GM12878 (cell line): Measurements from ENCODE around the gene BRF1. TPM values are rescaled to one million over a fixed set of nuclear protein-coding genes. Genes with fewer than 3 reads are reported as not detected.

Experiments used
- ATAC-seq: fragments of 200-7000 bp; cut with Tn5 transposase; 3 replicates; pipeline ENCODE4 v1.9.1; 2020; ENCODE audit warnings: mild to moderate bottlenecking, moderate library complexity
- BruUV-seq: library from RNA; stranded (reverse); fragments of 400-500 nt; replicated peaks from 2 replicates; lab custom pipeline; 2021; lab: Mats Ljungman, UMichigan
- CTCF ChIA-PET: fragments of 300-600 bp; sonication (Branson Sonifier 250); formaldehyde crosslinking; extraction: SDS; loops from one replicate; lab custom pipeline; 2021; ENCODE audit warnings: inconsistent platforms; lab: Yijun Ruan, JAX
- POLR2A ChIA-PET: fragments of 350-600 bp; formaldehyde crosslinking; extraction: SDS; loops from one replicate; lab custom pipeline; 2021; ENCODE audit warnings: inconsistent platforms; lab: Charles Lee
- RAD21 ChIA-PET: fragments of 300-600 bp; sonication (Branson Sonifier 250); formaldehyde crosslinking; loops from one replicate; lab custom pipeline; 2023; ENCODE audit warnings: antibody characterized with exemption; ENCODE audit not compliant: unreplicated experiment; lab: Charles Lee
- SMC1A ChIA-PET: fragments of 300-600 bp; sonication (Branson Sonifier 250); formaldehyde crosslinking; loops from one replicate; lab custom pipeline; 2023; ENCODE audit not compliant: unreplicated experiment, uncharacterized antibody; lab: Charles Lee
- DNase-seq: peaks from one replicate; pipeline ENCODE4 v3.0.0-alpha.2; 2011; ENCODE audit warnings: low read depth, low spot score
- FAIRE-seq: peaks from 3 replicates; lab custom pipeline; 2011; peaks lifted over from hg19 to GRCh38; lab: Jason Lieb, UNC
- H2AFZ ChIP-seq: 2 replicates; pipeline ENCODE4 v1.6.0; 2011; ENCODE audit warnings: low read depth, low read length, control low read depth; ENCODE audit not compliant: control insufficient read depth
- H3K27ac ChIP-seq: 2 replicates; pipeline ENCODE4 v1.5.1; 2011; ENCODE audit warnings: control low read depth; ENCODE audit not compliant: control insufficient read depth, insufficient read depth
- H3K27me3 ChIP-seq, 2 experiments: replicated peaks in 1 of 2; 2 replicates each; pipeline versions ENCODE4 v1.6.0 to v1.6.1; 2011; ENCODE audit warnings: low read length in 1 of 2; ENCODE audit not compliant: control insufficient read depth in 2 of 2, insufficient read depth in 2 of 2
- H3K36me3 ChIP-seq, 2 experiments: 2 replicates each; pipeline ENCODE4 v1.5.1; 2011; ENCODE audit warnings: low read length in 1 of 2; ENCODE audit not compliant: control insufficient read depth in 2 of 2, insufficient read depth in 2 of 2
- H3K4me1 ChIP-seq: 2 replicates; pipeline ENCODE4 v1.6.1; 2011; ENCODE audit warnings: mild to moderate bottlenecking, low read length, moderate library complexity, mixed read lengths; ENCODE audit not compliant: control insufficient read depth, insufficient read depth
- H3K4me2 ChIP-seq: 2 replicates; pipeline ENCODE4 v1.6.0; 2011; ENCODE audit warnings: control low read depth; ENCODE audit not compliant: control insufficient read depth, insufficient read depth
- H3K4me3 ChIP-seq: fragments of 200-600 bp; sonication (generic); 2 replicates; pipeline ENCODE4 v1.5.1; 2016
- H3K79me2 ChIP-seq: 2 replicates; pipeline ENCODE4 v1.6.0; 2011; ENCODE audit warnings: low read length; ENCODE audit not compliant: control insufficient read depth, insufficient read depth
- H3K9ac ChIP-seq: 2 replicates; pipeline ENCODE4 v1.8.0; 2011; ENCODE audit warnings: low read length, control low read depth, mixed read lengths; ENCODE audit not compliant: control insufficient read depth, insufficient read depth
- H3K9me3 ChIP-seq: replicated peaks from 3 replicates; pipeline ENCODE4 v1.5.1; 2011; ENCODE audit warnings: mild to moderate bottlenecking, low read length; ENCODE audit not compliant: control insufficient read depth, insufficient read depth
- H4K20me1 ChIP-seq: 2 replicates; pipeline ENCODE4 v1.6.0; 2011; ENCODE audit not compliant: control insufficient read depth, insufficient read depth
- BCL11A ChIP-seq: IDR thresholded peaks from 2 replicates; pipeline ENCODE4 v1.6.1; 2011; ENCODE audit warnings: low read depth, low read length
- CHD1 ChIP-seq: IDR thresholded peaks from 2 replicates; pipeline ENCODE4 v1.6.1; 2012; ENCODE audit warnings: low read depth, low read length, improper control_type of control experiment
- CHD4 ChIP-seq: fragments of 200-600 bp; sonication (generic); IDR thresholded peaks from 2 replicates; pipeline ENCODE4 v1.6.1; 2016; ENCODE audit warnings: mild to moderate bottlenecking
- SRF ChIP-seq, 2 experiments: IDR thresholded peaks; 2 replicates each; pipeline ENCODE4 v1.6.1; 2011; ENCODE audit warnings: low read depth in 2 of 2, low read length in 2 of 2, mild to moderate bottlenecking in 1 of 2, moderate library complexity in 1 of 2
- SUZ12 ChIP-seq: fragments of 200-600 bp; sonication (generic); IDR thresholded peaks from one replicate; pipeline ENCODE4 v1.6.1; 2018; ENCODE audit warnings: antibody characterized with exemption, mild to moderate bottlenecking; ENCODE audit not compliant: unreplicated experiment
- WGBS: methylation state at CpG from one replicate; pipeline ENCODE4 v1.1.6; 2016; ENCODE audit warnings: low lambda C conversion rate; ENCODE audit not compliant: insufficient replicate concordance, insufficient coverage; ENCODE audit errors: missing lambda C conversion rate; 5-methylcytosine and 5-hydroxymethylcytosine counted together
- in situ Hi-C: fragments of 300-500 bp; cut with MboI; formaldehyde crosslinking; loops from 9 replicates; pipeline ENCODE4 v1.14.3; 2018; ENCODE audit warnings: mixed read lengths
- intact Hi-C: fragments of 100-400 bp; cut with micrococcal nuclease; formaldehyde crosslinking; loops from one replicate; pipeline ENCODE4 v1.14.2; 2022; ENCODE audit not compliant: unreplicated experiment
- polyA plus RNA-seq, 11 experiments: library from polyadenylated mRNA; depleted of rRNA in 4 of 11; unstranded in 6 of 11; stranded (reverse) in 5 of 11; fragments of >200 nt; fragmentation: Nextera tagmentation in 4 of 11; fragmentation: Illumina TruSeq in 1 of 11; extraction: Ambion mirVana in 4 of 11; extraction: Trizol in 1 of 11; gene quantifications; 1 replicate in 1 of 11; 2 replicates in 10 of 11; pipeline versions ENCODE4 v1.2.1 to v1.2.3, GENCODE V29; 2011 to 2016; ENCODE audit warnings: inconsistent platforms in 2 of 11, missing spikeins in 2 of 11, low read depth in 1 of 11
- total RNA-seq, 4 experiments: library from RNA; depleted of rRNA in 3 of 4; stranded (reverse); fragments of >200 nt in 3 of 4; fragmentation: Illumina TruSeq in 1 of 4; extraction: Trizol in 1 of 4; gene quantifications; 2 replicates each; pipeline versions ENCODE4 v1.2.1 to v1.2.3, GENCODE V29; 2013 to 2021
- TF ChIP-seq, protein P1 (sequence below), 3 experiments: IDR thresholded peaks in 2 of 3; conservative IDR thresholded peaks in 1 of 3; 2 replicates each; pipeline ENCODE4 v1.5.1; 2011; ENCODE audit warnings: low read depth in 3 of 3, low read length in 3 of 3, mild to moderate bottlenecking in 3 of 3, control low read depth in 2 of 3, moderate library complexity in 2 of 3, inconsistent platforms in 1 of 3, mixed read lengths in 1 of 3; ENCODE audit not compliant: control insufficient read depth in 2 of 3, insufficient read depth in 1 of 3; ENCODE audit errors: extremely low read depth in 1 of 3

BRF1 gene
- total and polyA plus RNA-seq, 10 of the 15 experiments (the other 5 are each of a cell fraction or from before 2014, with no cell fraction given) = 0.21 to 33.5 (median 10.7) TPM

DNA sequence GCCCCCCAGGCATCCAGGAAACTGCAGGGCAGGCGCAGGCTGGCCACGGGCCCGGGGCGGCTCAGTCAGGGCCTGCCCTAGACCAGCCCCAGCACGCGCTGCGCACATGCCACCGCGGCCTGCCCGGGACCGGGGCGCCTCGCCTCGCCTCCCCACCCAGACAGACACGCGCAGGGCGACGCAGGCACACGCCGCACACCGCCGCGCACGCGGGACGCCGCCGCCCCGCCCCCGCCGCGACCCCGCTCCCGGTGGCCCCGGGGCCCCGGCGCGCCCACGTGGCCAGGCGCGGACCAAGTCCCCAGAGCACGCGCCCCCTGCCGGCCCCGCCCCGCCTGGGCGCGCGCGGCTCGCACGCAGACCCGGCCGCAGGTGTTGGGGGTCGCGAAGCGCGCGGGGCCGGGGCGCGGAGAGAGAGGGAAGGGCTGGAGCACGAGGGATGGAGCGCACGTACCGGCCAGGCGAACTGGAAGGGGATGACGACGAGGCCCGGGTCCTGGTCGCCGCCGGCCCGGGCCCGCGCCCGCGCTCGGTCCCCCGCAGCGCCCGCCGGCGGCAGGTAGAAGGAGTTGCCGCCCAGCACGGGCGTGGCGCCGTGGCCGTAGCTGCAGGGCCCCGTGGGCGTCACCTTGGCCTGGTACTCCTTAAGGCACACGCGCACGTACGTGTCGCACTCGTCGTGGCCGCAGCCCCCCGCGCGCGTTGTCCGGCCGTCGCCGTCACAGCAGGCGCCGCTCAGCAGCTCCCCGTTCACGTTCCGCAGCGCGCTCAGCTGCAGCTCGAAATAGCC lies 133.3 kb downstream of the BRF1 start:
- Histone ChIP-seq H3K36me3 (no peaks in the 10 kb centered on the region), H4K20me1 (0 out of 2 replicates have a peak, but pooled peaks cover 1% of the 10 kb centered on the region), H3K27ac (no peak overlapping the region), H2AFZ (no peak overlapping the region; the same call in 1 of the 2 replicates), H3K4me3 (no peak overlapping the region), H3K4me1 (no peaks in the 10 kb centered on the region), H3K4me2 (peak overlapping the region; percentile 64; the same call in 1 of the 2 replicates), H3K79me2 (no peaks in the 10 kb centered on the region), H3K9ac (no peak overlapping the region), H3K27me3 (peaks cover 2 to 3% of the 10 kb centered on the region in 2 experiments; a peak in 2 of 4 replicates), H3K9me3 (no peaks in the 10 kb centered on the region)
- POLR2A ChIA-PET = no interaction called here
- WGBS = 17% methylated on average over 37 of the region's 116 CpGs
- no TSS peak for BruUV-seq
- in situ Hi-C loops (no loop called here), intact Hi-C loops (loop anchor here (10.0 kb wide), 1 partner anchor 73 kb away; no protein-coding TSS in a partner anchor)
- SMC1A ChIA-PET = no interaction called here
- FAIRE-seq (no peak), ATAC-seq (no peak), DNase-seq (no peak)
- CTCF ChIA-PET = no interaction called here
- TF ChIP-seq BCL11A (no peak), SUZ12 (peak; percentile 92)
- RAD21 ChIA-PET = no interaction called here

DNA sequence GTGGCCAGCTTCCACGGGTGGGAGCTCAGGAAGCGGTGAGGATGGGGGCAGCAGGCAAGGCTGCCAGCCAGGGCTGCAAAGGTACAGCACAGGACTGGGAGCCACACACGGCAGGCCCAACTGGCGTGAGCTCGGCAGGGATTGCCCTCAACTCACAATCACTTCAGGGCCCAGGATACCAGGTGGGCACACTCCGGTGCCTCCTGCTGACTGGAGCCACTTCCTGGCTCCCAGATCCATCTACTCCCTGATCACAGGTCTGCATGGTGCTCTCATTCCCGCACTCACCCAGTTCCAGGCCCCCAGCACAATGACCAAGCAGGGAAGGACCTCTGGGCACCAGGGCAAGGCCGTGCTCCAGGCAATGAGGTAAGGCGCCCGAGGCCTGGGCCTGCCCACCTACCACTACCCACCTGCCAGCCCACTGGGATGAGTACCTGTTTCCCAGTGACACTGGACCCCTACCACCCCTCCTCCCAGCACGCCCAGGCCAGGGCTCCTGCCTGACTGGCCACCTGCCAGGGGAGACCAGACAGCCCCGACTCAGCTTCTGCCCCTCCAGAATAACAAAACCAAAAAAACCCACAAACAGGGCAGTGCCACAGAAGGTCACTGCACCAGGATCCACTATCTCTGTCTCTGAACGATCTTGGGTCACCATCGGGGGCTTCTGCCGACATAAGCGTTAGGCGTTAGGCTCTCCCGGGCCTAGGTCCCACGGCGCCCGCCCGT lies 134.1 kb downstream of the BRF1 start:
- no peak for DNase-seq
- no peak for FAIRE-seq
- SMC1A ChIA-PET = no interaction called here
- Histone ChIP-seq H3K27me3 (peaks cover 2 to 3% of the 10 kb centered on the region in 2 experiments; a peak in 2 of 4 replicates), H3K36me3 (no peaks in the 10 kb centered on the region), H3K4me3 (no peak overlapping the region), H3K9ac (no peak overlapping the region), H3K27ac (no peak overlapping the region), H3K4me2 (no peak overlapping the region), H3K79me2 (no peaks in the 10 kb centered on the region), H3K4me1 (no peaks in the 10 kb centered on the region), H3K9me3 (no peaks in the 10 kb centered on the region), H4K20me1 (0 out of 2 replicates have a peak, but pooled peaks cover 2% of the 10 kb centered on the region), H2AFZ (no peak overlapping the region)
- no peak for ATAC-seq
- RAD21 ChIA-PET = no interaction called here
- TF ChIP-seq CHD1 (no peak), SRF (IDR thresholded peaks at IDR 0.05; ENCODE audit: low read depth in 2 of 2, low read length in 2 of 2) (no peak), CHD4 (no peak)
- TF ChIP-seq, protein P1, sequence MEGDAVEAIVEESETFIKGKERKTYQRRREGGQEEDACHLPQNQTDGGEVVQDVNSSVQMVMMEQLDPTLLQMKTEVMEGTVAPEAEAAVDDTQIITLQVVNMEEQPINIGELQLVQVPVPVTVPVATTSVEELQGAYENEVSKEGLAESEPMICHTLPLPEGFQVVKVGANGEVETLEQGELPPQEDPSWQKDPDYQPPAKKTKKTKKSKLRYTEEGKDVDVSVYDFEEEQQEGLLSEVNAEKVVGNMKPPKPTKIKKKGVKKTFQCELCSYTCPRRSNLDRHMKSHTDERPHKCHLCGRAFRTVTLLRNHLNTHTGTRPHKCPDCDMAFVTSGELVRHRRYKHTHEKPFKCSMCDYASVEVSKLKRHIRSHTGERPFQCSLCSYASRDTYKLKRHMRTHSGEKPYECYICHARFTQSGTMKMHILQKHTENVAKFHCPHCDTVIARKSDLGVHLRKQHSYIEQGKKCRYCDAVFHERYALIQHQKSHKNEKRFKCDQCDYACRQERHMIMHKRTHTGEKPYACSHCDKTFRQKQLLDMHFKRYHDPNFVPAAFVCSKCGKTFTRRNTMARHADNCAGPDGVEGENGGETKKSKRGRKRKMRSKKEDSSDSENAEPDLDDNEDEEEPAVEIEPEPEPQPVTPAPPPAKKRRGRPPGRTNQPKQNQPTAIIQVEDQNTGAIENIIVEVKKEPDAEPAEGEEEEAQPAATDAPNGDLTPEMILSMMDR (IDR thresholded peaks at IDR 0.05 in 2 of 3, conservative IDR thresholded peaks at IDR 0.05 in 1 of 3; ENCODE audit: control insufficient read depth in 2 of 3, extremely low read depth in 1 of 3, insufficient read depth in 1 of 3, low read depth in 3 of 3, low read length in 3 of 3) = no peak
- BruUV-seq = no TSS peak
- in situ Hi-C loops = no loop called here
- 63% methylated on average over 22 of the region's 22 CpGs for WGBS
- POLR2A ChIA-PET = no interaction called here
- CTCF ChIA-PET = no interaction called here
- intact Hi-C loops = loop anchor here (10.0 kb wide), 1 partner anchor 72 kb away; no protein-coding TSS in a partner anchor
